HG02571 (cell line): ENCODE data around the gene TM9SF2.

ENCODE experiments used
- ATAC-seq: cut with Tn5 transposase; IDR thresholded peaks from one replicate; pipeline ENCODE4 v1.9.1; 2021; ENCODE audit warnings: mild to moderate bottlenecking, moderate library complexity; ENCODE audit not compliant: unreplicated experiment

TM9SF2 gene

DNA sequence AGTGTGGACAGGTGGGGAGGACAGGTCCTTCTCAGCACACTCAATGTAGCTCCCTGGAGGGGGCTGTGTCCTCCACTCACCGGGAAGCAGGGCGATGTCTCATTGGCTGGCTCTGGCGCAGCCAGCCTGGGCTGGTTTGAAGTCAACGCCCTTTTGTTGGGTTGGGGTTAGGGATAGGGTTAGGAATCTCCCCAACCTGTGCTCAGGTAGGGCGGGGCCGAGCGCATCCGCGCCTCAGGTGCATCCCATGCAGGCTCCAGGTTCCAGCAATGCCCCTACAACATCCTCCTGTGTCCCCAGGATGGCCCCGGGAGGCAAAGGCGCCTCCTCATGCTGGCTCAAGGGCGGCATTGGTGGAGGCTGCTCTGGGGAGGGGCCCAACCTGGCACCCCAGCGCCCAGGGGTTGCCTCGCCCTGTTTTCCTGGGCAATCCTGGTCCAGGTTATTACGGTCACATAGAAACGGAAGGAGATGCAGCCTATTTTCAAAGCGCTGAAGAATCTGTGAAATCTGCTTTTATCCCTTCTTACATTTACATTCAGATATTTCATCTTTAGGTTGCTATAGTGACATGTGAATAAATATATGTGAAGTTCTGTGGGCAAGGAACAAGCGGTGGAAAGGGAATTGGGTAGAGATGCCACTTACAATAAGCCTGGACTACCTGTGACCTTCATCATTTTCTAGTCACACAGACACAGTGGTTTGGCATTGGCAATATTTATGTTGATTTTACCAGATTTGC is 74.3 kb downstream of the TM9SF2 start:
- ATAC-seq, result no peak

DNA sequence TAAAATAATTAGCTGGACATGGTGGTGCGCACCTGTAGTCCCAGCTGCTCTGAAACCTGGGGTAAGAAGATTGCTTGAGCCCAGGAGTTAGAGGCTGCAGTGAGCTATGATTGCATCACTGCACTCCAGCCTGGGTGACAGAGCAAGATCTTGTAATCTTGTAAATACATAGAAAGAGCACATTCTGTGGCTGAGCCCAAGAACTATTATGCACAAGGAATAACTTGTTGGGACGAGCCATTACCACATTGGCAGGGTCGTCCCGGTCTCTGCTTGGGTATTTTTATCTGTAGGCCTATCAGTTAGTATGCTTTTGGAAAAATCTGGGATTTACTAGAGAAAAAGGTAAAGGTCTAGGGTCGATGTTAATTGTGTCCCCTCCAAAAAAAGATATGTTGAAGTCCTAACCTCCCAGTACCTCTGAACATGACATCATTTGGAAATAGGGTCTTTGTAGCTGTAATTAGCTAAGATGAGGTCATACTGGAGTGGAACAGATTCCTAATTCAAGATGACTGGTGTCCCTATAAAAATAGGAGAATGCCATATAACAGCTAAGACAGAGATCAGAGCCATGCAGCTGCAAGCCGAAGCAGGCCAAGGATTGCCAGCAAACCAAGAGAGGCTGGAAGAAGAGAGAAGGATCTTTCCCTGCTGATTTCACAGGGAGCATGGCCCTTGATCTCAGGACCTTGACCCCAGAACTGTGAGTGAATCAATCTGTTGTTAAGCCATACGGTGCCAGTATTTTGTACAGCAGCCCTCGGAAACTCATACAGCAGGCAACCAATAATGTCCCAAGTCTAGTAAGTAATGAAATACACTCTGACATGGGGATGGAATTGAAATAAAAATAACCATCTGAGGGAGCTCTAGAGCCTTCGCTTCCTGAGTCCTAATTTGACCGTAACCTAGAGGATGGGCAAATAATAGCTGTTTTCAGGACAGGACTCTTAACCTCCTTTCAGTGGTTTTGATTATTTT is 77.0 kb downstream of the TM9SF2 start:
- ATAC-seq, result no peak

GRCh38 chr13:99580500-99581268 is 79.4 kb downstream of the TM9SF2 start:
- no peak for ATAC-seq

- no peak for ATAC-seq
Measured at GRCh38 chr13:99582511-99582910, 81.2 kb downstream of the TM9SF2 start.

DNA sequence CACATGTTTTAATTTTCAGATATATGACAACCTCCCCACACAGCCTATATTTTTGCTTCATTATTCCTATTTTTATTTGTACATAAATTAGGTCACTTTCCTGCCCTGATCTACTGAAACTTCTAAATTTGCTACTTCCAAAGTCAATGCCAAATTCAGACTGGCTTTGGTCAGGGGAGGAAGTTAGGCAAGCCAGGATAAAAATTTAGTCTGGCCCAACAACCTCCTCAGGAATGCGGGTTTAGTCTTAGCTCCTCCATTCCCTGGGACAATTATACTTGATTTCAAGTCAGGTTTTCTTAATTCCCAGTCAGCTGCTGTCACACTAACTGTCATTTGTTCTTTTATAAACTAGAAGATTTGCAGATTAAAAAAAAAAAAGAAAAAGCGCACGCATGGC is 84.3 kb downstream of the TM9SF2 start:
- no peak for ATAC-seq

GRCh38 chr13:99587021-99587420 is 85.7 kb downstream of the TM9SF2 start:
- ATAC-seq, result no peak

- no peak for ATAC-seq
Measured at GRCh38 chr13:99587893-99588606, 86.8 kb downstream of the TM9SF2 start.

GRCh38 chr13:99589575-99589974 is 88.3 kb downstream of the TM9SF2 start:
- no peak for ATAC-seq

- no peak for ATAC-seq
Measured at GRCh38 chr13:99590519-99591011, 89.3 kb downstream of the TM9SF2 start.

DNA sequence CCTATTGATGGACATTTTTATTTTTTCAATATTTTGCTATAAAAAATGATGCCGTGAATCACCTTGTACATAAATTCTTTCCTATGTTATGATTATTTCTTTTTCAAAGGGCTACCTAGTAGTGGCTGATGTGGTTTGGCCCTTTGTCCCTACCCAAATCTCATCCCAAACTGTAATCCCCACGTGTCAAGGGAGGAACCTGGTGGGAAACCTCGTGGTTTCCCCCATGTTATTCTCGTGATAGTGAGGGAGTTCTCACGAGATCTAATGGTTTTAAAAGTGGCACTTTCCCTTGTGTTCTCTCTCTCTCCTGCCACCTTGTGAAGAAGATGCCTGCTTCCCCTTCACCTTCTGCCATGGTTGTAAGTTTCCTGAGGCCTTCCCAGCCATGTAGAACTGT is 94.9 kb downstream of the TM9SF2 start:
- no peak for ATAC-seq

DNA sequence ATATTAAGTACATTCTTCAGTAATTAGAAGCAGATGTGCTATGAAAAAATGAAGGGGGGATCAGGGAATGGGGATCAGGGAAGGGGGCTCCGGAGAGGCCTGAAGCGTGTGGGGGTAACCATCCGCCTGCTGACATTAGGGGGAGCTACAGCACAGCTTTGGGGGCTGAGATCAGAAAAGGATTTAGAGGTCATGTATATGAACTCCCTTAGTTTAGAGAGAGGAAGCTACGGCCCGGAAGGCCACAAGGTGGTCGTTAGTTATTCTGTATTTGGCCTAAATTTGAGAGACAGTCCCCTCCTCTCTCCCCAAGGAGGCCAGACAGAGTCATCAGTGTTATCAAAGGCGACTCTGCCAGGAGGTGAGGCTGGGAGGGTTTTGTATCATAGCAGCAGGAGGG is 99.0 kb downstream of the TM9SF2 start:
- no peak for ATAC-seq

DNA sequence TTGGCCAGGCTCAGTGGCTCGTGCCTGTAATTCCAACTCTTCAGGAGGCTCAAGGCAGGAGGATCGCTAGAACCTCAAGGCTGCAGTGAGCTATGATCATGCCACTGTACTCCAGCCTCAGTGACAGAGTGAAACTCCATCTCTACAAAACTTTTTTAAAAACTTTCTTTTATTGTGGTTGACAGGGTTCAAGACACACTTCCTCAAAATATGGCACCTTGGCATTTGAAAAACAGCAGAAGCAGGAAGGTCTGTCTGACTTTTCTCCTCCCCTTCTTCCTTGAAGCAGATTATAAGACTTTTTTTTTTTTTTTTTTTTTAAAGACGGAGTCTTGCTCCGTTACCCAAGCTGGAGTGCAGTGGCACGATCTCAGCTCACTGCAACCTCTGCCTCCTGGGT is 100.3 kb downstream of the TM9SF2 start:
- ATAC-seq, result no peak

- no peak for ATAC-seq
Measured at GRCh38 chr13:99604636-99605035, 103.4 kb downstream of the TM9SF2 start.

DNA sequence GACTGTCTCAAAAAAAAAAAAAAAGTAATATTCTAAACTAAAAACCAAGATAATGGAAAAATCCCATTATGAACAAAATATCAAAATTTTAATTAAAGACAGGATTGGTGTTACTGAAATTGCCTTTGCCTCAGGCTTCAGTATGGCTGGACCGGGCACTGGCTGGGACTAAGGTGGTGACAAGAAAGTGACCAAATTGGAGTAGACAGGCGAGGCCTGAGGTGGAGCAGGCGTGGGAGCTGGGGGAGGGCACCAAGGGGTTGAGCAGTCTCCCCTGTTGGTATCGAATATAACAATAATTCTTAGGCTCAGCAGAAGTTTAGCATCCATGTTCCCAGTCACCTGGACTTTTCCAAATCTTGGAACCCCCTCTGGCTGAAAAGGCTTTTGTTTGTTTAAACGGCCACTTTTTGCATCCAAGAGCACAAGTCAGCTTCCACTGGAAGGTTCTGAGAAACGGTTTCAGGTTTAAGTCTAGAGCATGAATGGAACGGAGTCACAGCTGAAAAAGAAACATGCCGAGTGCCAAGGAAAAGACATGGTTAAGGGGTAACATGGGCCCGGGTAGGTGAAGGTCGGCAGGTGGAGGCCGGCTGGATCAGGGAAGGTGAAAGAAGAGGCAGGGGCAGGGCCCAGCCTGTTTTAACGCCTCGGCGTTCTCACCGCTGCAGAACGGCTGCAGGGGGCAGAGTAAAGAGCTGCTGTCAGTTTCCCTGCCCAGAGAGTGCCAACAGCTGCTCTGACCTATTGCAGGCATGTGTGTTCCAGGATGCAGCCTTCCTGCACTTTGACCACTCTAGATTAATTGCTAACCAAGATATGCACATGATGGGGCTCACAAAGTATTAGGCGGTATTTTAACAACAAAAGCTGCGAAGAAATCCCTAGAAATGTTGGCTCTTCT is 104.4 kb downstream of the TM9SF2 start:
- peak; percentile 73 for ATAC-seq

GRCh38 chr13:99606324-99607066 is 105.2 kb downstream of the TM9SF2 start, which contains the start of gene CLYBL:
Gene CLYBL, plus strand, starts transcription at chr13:99606690.
- peak; percentile 84 for ATAC-seq

GRCh38 chr13:99608345-99608744 is 107.1 kb downstream of the TM9SF2 start:
- no peak for ATAC-seq

- no peak for ATAC-seq
Measured at GRCh38 chr13:99610702-99611289, 109.5 kb downstream of the TM9SF2 start.
